Measurements from ENCODE around the gene CHCHD1.
"Not testable (repeated sequence)": the region's sequence is repeated elsewhere in the genome, so short reads cannot be mapped to it uniquely, and the experiment has no call there.

The CHCHD1 gene

DNA sequence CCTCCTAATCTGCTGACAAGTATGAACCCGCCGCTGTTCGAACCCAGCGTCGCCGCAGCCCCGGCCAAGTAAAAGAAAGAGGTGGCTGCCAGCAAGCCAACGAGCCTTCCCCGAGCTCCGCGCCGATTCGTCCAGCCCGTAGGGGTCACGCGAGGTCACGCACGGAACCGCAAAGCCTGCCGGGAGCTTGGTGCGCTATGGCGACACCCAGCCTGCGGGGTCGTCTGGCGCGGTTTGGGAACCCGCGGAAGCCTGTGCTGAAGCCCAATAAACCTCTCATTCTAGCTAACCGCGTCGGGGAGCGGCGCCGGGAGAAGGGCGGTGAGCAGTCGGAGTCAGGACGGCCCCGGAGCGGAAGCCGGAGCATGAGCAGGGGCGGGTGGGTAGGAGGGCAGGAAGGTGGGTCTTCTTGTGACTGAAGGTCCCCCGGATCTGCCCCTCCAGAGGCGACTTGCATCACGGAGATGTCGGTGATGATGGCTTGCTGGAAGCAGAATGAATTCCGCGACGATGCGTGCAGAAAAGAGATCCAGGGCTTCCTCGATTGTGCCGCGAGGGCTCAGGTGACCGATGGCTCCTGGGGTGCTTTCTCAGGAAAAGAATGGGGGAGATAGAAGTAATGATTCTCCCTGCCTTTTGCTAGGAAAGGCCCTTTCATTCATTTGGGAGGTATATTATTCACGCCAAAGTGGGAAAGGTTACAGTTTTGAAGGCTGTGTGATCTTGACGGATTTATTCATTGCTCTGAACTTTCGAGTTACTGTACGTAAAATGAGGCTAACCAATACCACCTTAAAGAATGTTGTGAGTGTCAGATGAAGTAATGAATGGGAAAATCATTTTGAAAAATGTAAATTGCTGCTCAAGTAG, at the start of gene CHCHD1:
TSS of gene CHCHD1 (plus strand) at position 170 of the 870 bp plus-strand sequence. CDS start at position 198, 28 bp downstream.
- DNase-seq: peak; percentile 88

DNA sequence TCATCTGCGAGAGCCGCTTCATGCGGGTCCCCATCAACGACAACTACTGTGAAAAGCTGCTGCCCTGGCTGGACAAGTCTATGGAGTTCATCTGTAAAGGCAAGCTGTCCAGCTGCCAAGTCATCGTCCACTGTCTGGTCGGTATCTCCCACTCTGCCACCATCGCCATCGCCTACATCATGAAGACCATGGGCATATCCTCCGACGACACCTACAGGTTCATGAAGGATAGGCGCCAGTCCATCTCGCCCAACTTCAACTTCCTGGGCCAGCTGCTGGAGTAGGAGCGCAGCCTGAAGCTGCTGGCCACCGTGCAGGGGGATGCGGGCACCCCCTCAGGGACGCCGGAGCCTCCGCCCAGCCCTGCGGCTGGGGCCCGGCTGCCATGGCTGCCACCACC, 49.4 kb upstream of the CHCHD1 start:
- DNase-seq: no peak

DNA sequence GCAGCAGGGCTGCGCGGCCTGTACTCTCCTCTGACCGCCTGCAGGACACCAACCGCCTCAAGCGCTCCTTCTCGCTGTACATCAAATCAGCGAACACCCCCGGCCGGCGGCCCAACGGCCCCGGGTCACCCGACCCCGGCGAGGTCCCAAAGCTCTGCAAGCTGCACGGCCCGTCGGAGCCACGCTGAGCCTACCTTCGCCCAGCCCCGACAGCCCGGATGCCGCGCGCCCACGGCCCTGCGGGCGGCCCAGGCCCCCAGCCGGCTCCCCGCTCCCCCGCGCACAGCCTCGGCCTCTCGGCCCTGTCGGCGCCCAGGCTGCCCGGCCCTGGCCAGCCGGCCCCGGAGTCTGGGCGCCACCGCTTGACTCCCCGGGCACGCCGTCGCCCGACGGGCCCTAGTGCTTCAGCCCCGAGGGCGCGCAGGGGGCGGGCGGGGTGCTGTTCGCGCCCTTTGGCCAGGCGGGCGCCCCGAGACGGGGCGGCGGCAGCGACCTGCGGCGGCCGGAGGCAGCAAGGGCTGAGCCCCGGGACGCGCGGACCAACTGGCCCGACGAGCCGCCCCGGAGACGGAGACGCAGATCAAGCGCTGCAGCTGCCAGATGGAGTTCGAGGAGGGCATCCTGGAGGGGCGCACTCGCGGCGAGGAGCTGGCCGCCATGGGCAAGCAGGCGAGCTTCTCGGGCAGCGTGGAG, 48.8 kb upstream of the CHCHD1 start:
- DNase-seq: no peak

DNA sequence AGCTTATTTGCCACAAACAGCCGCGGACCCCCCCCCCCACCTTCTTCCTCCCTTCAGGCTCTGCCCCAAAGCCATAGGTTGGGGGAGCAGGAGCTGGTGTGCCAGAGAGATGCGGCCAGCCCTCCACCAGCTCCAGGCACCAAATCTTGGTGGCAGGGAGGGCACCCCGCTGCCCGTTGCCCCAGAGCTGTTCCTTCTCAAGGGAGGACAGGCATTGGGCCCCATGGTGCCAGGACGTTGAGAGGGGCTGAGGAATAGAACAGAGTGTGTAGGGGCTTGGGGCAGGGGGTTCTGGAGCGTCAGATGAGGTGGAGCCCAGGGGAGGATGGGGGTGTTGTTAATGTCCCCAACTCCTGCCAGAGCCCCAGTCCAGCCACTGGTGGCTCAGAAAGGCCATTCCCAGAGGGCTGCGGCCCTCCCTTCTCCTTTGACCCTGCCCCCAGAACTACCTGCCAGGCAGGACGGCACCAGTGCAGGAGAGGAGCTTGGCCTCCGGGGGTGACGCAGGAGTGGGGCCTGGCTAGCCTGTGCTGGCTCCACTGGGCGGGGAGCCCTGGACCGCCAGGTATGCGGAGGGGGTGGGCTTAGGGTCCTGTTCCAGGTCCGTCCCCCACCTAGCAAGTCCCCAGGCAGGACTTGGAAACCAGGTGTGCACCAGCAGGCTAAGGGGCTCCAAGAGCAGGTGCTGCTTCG, 47.7 kb upstream of the CHCHD1 start:
- no peak for DNase-seq

DNA sequence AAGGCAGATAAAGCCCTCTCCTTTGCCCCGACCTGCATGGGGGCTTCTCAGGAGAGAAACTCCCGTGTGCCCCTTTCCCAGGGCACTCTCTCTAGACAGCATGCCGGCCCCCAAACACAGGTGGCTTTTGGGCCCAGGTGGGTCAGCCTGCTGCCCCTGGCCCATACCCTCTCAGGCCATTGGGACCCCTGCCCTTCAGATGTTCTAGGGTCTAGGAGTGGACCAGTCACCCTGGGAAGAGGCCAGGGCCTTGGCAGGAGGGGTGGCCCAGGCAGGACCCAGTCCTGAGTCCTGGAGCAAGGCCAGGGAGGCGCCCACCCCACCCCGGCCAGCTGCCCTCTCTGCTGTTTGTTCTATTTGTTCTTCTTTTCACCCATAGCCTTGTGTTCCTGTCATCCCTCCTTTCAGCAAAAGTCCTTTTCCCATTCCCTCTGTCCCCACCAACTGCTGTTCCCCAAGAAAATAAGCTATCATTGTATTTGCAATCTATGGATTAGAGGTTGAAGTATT, 47.0 kb upstream of the CHCHD1 start:
- no peak for DNase-seq

DNA sequence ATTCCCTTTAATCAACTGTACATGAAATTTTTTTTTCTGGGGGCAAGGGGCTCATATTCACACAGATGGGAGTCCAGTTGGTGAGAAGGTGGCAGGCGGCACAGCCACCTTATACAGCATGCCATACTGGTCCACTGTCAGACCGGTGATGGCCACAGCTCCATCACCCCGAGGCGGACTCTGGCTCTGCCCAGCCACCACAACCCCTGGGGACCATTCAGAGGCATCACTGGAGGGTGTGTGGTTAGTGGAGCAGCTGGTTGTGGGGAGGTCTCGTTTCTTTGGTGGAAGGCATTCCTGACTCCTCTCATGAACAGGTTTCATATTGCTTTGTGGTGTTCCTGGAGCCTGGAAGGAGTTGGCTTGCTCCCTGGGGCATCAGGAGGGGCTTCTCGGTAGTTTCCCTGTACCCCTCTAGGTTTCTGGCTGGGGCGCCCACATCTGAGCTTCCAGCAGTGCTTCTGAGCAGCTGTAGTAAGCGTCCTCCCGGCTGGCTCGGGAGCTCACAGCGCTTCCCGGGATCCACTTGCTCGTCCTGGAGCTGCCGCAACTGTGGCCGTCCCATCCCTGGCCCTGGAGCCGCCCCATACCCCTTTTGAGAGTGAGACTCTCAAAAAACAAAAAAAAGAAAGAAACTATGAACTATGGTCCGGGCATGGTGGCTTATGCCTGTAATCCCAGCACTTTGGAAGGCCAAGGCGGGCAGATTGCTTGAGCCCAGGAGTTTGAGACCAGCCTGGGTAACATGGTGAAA, 41.2 kb upstream of the CHCHD1 start:
- not testable (repeated sequence) for DNase-seq

DNA sequence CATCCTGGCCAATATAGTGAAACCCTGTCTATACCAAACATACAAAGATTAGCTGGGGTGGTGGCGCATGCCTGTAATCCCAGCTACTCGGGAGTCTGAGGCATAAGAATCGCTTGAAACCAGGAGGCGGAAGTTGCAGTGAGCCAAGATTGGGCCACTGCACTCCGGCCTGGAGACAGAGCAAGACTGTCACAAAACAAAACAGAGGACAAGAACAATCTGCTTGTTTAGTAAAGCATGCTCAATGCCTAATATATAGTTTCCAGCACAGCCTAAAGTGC, 39.5 kb upstream of the CHCHD1 start:
- no peak for DNase-seq

DNA sequence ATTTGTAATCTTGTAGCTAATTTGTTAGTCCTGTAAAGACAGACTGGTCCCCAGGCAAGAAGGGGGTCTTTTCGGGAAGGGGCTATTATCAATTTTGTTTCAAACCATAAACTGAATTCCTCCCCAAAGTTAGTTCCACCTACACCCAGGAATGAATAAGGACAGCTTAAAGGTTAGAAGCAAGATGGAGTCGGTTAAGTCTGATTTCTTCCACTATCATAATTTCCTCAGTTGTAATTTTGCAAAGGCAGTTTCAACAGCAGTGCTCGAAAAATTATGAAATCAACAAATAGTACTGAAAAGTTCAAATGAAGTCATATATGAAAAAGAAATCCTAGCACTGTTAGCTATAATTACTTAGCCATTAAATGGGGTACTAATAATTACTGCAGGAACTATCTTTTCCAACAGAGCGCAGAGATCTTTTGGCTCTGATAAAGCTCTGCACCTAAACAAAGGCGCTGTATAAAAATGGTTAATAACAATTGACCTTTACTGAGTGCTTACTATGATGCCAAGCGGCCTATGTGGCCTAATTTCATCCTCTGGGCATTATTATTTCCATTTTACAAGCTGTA, 38.4 kb upstream of the CHCHD1 start:
- no peak for DNase-seq

DNA sequence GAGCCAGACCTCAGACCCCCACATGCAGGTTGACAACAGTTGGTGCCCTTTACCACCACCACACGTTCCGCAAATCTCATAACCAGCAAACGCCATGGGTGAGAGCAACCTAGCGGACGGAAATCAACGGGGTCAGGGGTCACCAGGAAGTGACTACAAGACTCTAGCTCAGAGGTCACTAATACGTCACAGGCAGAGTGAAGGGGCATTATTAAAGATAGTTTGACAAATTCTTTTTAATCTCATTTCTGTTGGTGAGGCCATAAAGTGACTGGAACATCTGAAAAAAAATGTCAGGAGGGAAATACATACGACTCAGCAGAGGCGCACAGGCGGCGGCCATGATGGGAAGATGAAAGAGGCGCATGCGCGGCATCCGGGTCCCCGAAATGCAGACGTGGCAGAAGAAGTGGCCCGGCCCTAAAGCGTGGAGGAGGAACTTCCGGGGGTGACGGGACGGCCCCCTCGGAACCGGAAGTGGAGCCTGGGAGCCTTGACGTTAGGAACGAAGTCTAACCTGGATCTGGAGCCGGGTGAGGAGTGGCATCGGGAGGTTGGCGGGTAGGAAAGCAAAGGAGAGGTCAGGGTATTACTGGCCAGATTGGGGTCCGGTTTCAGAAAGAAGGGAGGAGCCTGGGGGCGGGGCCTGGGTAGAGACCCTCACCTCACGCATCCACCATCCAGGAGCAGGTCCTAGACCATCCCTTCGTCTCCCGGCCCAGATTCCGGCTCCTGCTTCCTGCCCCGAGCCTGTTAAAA, 37.8 kb upstream of the CHCHD1 start, which contains the start of gene SEC24C:
TSS of gene SEC24C (plus strand) at position 468 of the 759 bp plus-strand sequence. CDS start 2,461 bp downstream, outside the sequence.
- DNase-seq: peak; percentile 94

DNA sequence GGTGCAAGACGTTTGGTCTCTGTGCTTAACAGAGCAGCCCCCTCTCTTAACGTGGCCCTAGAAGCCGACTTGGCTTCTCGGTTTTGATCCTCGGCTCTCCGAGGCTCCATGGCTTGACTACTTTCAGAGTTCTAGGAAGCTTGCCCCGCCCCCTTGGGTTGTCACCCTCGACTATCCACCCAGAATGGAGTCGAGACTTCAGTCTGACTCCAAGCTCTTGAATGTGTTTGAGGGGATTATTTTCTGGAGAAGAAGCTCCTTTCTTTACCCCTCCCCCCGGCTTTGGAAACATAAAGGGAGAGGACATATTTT, 37.2 kb upstream of the CHCHD1 start:
- peak; percentile 43 for DNase-seq

DNA sequence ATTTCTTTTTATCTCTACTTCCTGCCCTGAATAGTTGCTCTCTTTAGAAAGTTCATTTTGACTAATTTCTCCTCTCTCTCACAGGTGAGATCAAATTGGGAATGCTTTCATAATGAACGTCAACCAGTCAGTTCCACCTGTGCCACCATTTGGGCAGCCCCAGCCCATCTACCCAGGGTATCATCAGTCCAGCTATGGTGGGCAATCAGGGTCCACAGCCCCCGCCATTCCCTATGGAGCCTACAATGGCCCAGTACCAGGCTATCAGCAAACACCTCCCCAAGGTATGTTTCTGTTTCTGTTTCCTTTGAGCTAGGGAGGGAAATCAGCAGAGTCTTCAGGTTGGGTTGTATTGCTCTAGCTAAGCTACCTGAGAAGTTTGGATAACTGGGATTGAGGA, 35.1 kb upstream of the CHCHD1 start:
- no peak for DNase-seq

DNA sequence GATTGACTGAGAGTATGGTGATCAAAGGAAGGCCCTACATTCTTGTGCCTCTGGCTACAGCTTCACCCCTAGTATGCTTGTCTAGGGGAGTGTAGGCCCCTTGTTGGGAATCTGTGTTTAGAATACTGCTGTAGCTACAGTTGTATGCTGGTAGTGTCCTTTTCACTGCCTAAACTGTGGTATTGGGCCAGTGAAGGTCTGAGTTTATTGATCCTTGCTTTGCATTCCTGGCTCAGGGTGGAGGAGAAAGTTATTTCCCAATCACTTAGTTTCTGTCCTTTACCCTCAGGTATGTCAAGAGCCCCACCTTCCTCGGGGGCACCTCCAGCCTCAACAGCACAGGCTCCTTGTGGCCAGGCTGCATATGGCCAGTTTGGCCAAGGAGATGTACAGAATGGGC, 31.0 kb upstream of the CHCHD1 start:
- DNase-seq: no peak

DNA sequence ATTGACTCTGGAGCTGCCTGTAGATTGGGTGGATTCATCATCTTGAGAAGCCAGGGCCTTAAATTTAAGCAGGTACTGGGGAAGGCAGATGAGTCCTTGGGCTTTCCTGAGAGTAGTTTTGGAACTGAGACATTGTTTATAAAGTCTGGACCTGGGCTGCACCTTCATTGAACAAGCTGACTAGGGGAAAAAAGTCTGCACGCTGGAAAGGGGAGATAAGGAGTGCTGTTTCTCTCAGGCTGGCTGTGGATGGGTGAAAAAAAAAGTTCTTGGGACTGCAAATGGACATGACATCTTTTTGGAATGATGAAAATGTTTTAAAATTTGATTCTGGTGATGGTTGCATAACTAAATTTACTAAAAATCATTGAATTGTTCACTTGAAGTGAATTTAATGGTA, 25.7 kb upstream of the CHCHD1 start:
- no peak for DNase-seq

DNA sequence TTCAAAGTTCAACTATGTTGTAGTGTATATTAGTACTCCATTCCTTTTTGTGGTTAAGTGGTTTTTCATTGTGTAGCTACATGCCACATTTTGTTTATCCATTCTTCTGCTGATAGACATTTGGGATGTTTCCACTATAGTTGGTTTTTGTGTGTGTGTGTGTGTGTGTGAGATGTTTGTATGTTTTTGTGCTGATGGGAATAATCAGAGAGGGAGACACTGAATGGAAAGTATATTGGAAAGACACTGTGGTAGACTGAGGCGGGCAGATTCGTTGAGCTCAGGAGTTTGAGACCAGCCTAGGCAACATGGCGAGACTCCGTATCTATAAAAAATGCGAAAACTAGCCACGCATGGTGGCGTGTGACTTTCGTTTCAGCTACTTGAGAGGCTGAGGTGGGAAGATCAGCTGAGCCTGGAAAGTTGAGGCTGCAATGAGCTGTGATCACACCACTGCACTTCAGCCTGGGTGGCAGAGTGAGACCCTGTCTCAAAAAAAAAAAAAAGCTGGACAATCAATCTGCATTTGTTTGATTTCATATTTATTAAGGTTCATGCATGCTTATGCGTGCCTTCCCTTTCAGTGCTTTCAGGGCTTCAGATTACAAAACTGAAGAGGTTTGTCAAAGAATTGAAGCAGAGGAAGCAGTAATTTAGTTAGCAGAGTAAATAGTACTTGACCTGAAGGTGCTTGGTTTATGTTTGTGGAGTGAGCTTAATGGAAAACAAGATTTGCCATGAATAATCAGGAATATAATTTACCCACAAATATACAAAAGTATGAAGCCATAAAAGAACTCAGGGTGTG, 22.9 kb upstream of the CHCHD1 start:
- peak; percentile 54 for DNase-seq

DNA sequence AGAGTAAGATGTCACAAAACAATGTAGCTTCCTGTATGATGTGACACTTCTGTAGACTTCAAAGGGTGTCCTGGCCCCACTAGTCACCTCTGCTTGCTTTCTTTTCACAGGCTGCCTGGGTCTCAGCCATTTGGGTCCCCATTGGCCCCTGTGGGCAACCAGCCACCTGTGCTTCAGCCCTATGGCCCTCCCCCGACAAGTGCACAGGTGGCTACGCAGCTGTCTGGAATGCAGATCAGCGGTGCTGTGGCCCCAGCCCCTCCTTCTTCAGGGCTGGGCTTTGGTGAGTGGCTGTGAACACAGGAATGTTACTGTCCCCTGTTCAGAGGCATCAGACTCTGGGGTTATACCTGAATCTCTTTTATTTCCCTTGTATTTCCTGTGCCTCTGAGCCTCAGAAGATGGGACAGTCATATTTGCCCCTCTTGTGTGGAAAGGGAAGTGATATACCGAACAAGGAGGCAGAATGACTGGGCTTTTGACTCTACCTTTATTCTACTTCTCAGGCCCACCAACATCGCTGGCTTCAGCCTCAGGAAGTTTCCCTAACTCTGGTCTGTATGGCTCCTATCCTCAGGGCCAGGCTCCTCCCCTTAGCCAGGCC, 22.2 kb upstream of the CHCHD1 start:
- DNase-seq: peak; percentile 67

DNA sequence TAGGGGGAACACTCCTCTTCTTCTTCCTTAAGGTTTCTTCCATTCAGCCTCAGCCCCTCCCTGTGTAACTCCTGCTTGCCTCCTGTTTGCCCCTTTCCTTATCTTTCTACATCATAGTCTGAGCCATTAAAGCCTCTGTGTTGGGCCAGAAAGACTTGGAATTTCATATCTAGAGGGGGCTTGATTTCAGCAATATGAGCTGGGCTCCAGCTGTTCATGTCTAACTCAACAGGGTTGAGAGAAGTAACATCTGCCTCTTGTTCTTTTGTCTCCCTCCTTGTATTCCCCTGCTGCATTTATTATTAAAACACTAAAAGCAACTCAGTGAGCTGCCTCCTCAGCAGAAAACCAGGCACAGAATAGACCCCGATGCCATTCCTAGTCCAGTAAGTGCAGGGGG, 20.1 kb upstream of the CHCHD1 start:
- DNase-seq: no peak

DNA sequence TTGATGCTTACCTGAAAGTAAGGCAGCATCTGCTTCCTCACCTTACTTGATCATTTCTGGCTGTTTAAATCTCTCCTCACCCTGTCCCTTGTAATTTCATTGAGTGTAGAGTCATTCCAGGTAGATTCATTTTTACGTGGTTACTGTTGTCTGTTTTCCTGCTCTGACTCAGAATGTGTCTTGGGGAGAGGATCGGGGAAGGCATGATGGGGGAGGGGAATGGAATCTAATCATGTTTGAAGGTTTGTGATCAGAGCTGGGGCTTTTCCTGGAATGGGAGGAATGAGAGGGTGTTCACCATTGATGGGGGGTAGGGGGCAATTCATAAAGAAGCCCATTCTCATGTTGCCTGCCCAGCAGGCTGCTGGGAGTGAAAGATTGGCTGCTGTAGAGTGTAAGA, 18.9 kb upstream of the CHCHD1 start:
- no peak for DNase-seq

DNA sequence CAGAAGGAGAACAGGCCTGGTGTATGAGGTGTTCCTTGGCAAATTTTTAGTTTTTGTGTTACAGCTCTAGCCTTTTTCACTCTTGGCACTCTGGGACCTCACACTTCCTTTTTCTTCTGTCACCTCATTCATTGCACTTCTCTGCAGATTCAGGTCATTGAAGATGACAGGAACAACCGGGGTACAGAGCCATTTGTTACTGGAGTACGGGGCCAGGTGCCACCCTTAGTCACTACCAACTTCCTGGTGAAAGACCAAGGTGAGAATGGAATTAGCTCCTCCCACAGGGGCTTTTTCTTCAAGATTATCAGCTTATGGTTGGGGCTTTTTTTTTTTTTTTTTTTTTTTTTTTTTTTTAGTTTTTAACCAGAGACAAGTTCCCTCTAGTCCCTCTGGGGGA, 18.5 kb upstream of the CHCHD1 start:
- DNase-seq: no peak

DNA sequence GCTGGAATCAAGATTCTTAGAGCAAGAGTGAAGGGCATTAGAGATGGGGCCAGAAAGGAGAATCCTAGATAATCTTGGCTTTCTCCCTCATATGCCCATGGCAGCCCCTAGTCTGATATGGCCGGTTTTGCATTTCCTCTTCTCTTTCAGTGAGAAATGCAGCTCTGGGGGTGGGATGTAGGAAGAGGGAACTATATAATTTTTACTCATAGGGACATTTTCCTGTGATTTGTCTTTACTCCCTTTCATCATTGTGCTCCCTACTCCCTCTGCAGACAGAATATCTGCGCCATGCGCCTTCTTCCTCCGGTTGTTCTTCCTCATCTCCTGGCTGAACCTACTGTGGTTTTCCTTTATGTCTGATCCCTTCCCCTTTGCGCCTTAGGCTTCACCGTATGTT, 16.8 kb upstream of the CHCHD1 start:
- no peak for DNase-seq

DNA sequence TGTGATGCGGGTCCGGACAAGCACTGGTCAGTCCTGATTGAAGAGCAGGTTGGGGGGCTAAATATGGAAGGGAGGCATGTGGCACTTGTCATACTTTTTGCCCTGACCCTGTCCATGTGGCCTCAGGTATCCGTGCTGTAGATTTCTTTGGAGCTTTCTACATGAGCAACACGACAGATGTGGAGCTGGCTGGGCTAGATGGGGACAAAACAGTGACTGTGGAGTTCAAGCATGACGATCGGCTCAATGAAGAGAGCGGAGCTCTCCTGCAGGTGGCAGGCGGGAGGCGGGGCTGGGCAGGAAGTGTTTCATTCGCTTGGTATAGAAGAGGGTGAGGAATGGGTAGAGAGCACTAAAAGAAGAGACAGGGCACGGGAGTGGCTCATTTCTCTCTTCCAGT, 13.0 kb upstream of the CHCHD1 start:
- no peak for DNase-seq

DNA sequence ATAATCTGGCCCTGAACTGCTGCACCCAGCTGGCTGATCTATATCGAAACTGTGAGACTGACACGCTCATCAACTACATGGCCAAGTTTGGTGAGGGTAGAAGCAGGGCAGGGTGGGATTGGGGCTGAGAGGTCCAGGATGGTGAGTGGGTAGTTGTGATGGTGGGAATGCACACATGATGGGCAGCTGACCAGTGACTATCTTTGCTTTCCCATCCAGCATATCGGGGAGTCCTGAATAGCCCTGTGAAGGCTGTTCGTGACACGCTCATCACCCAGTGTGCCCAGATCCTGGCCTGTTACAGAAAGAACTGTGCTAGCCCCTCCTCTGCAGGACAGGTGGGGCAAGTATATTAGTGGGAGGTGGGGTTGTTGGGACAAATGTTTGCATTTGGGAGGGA, 12.5 kb upstream of the CHCHD1 start:
- DNase-seq: no peak
